ENCODE results near the gene JAKMIP2. TPM values are rescaled to one million over a fixed set of nuclear protein-coding genes. Genes with fewer than 3 reads are reported as not detected.

The JAKMIP2 gene
- total RNA-seq, 1 experiment from 2014 or later, result not detected

GRCh38 chr5:147565524-147565923 lies 217.0 kb downstream of the JAKMIP2 start:
- no peaks in the 10 kb centered on the region for H3K36me3 ChIP-seq (ENCODE audit: control insufficient read depth in 1 of 2, insufficient read depth in 2 of 2, low read length in 2 of 2)
- intact Hi-C loops (cut with micrococcal nuclease), result no loop called here
- no peaks in the 10 kb centered on the region for H3K9me3 ChIP-seq (ENCODE audit: control insufficient read depth in 1 of 2, insufficient read depth in 1 of 2, low read depth in 1 of 2, low read length in 2 of 2)
- no peak overlapping the region for H3K9ac ChIP-seq (ENCODE audit: low read length)
- BruUV-seq (replicated peaks), result no TSS peak
- no peaks in the 10 kb centered on the region for H3K9me2 ChIP-seq (ENCODE audit: insufficient read depth)
- H3K27me3 ChIP-seq (ENCODE audit: insufficient read depth, low read length), result peaks cover 14% of the 10 kb centered on the region
- H4K20me1 ChIP-seq (ENCODE audit: insufficient read depth), result no peaks in the 10 kb centered on the region
- no peak overlapping the region for H2AFZ ChIP-seq (ENCODE audit: low read depth, low read length, poor library complexity, severe bottlenecking)
- RAD21 ChIA-PET (ENCODE audit: low non-redundant PET in 1 of 2, low total read pairs in 2 of 2, uncharacterized antibody in 2 of 2, unreplicated experiment in 2 of 2), result no interaction called here
- DNase-seq (ENCODE audit: low read depth, low spot score) (no peak), ATAC-seq (no peak)
- H3K79me2 ChIP-seq (ENCODE audit: insufficient read depth, low read length), result no peaks in the 10 kb centered on the region
- H3K27ac ChIP-seq (ENCODE audit: low read depth, low read length), result no peak overlapping the region
- H3K4me3 ChIP-seq (replicated peaks in 1 of 2; ENCODE audit: low read depth in 1 of 2, low read length in 2 of 2), result no peak overlapping the region
- no peak for TF ChIP-seq EZH2phosphoT487 (IDR thresholded peaks at IDR 0.05; ENCODE audit: borderline replicate concordance)
- no peak overlapping the region for H3K4me2 ChIP-seq (ENCODE audit: low read length)
- POLR2A ChIA-PET, result no interaction called here
- H3K4me1 ChIP-seq (ENCODE audit: control insufficient read depth in 1 of 2, insufficient read depth in 2 of 2, low read length in 2 of 2), result peaks cover 4 to 8% of the 10 kb centered on the region in 2 experiments; a peak in 3 of 4 replicates
- CTCF ChIA-PET, result interaction anchor here (0.8 to 1.4 kb wide), 2 partner anchors 11 to 13 kb away, joined by 3 to 4 read pairs; no protein-coding TSS in a partner anchor

- CTCF ChIA-PET, result interaction anchor here (0.9 kb wide), 1 partner anchor 14 kb away, joined by 3 read pairs; no protein-coding TSS in a partner anchor
Observed at GRCh38 chr5:147564124-147564486, 218.4 kb downstream of the JAKMIP2 start.

More at GRCh38 chr5:147564124-147564486, 218.4 kb downstream of the JAKMIP2 start:
- TF ChIP-seq SRF (IDR thresholded peaks at IDR 0.05; ENCODE audit: low read depth), result no peak
- no peak for TF ChIP-seq EZH2phosphoT487 (IDR thresholded peaks at IDR 0.05; ENCODE audit: borderline replicate concordance)
- no peak for TF ChIP-seq ELF1 (IDR thresholded peaks at IDR 0.05; ENCODE audit: borderline replicate concordance, low read depth)
- TF ChIP-seq REST (IDR thresholded peaks at IDR 0.05; ENCODE audit: low read depth), result no peak
- TF ChIP-seq POLR2AphosphoS5 (IDR thresholded peaks at IDR 0.05; ENCODE audit: low read depth, low read length), result no peak
- no peak for TF ChIP-seq MAX (IDR thresholded peaks at IDR 0.05)
- no peak for TF ChIP-seq TCF7L2 (IDR thresholded peaks at IDR 0.05; ENCODE audit: borderline replicate concordance, extremely low read depth, insufficient read depth, insufficient read length)
- TF ChIP-seq YY1 (IDR thresholded peaks at IDR 0.05; ENCODE audit: extremely low read depth, insufficient replicate concordance, low read depth, low read length), result no peak
- no peak for TF ChIP-seq SP1 (IDR thresholded peaks at IDR 0.05; ENCODE audit: low read depth)
- TF ChIP-seq SIN3A (IDR thresholded peaks at IDR 0.05; ENCODE audit: low read depth), result no peak
- DNase-seq (ENCODE audit: low read depth, low spot score) (no peak), ATAC-seq (no peak)
- H3K79me2 ChIP-seq (ENCODE audit: insufficient read depth, low read length), result no peaks in the 10 kb centered on the region
- H2AFZ ChIP-seq (ENCODE audit: low read depth, low read length, poor library complexity, severe bottlenecking), result no peak overlapping the region
- RAD21 ChIA-PET (ENCODE audit: low non-redundant PET in 1 of 2, low total read pairs in 2 of 2, uncharacterized antibody in 2 of 2, unreplicated experiment in 2 of 2), result no interaction called here
- no TSS peak for BruUV-seq (replicated peaks)
- no peaks in the 10 kb centered on the region for H3K9me2 ChIP-seq (ENCODE audit: insufficient read depth)
- H3K9me3 ChIP-seq (ENCODE audit: control insufficient read depth in 1 of 2, insufficient read depth in 1 of 2, low read depth in 1 of 2, low read length in 2 of 2), result no peaks in the 10 kb centered on the region
- H3K9ac ChIP-seq (ENCODE audit: low read length), result no peak overlapping the region
- no peak overlapping the region for H3K4me2 ChIP-seq (ENCODE audit: low read length)
- H3K27ac ChIP-seq (ENCODE audit: low read depth, low read length), result no peak overlapping the region
- POLR2A ChIA-PET, result no interaction called here
- intact Hi-C loops (cut with micrococcal nuclease), result no loop called here
- H3K27me3 ChIP-seq (ENCODE audit: insufficient read depth, low read length), result peaks cover 10% of the 10 kb centered on the region
- H4K20me1 ChIP-seq (ENCODE audit: insufficient read depth), result no peaks in the 10 kb centered on the region
- no peaks in the 10 kb centered on the region for H3K36me3 ChIP-seq (ENCODE audit: control insufficient read depth in 1 of 2, insufficient read depth in 2 of 2, low read length in 2 of 2)
- peaks cover 4 to 8% of the 10 kb centered on the region in 2 experiments; a peak in 3 of 4 replicates for H3K4me1 ChIP-seq (ENCODE audit: control insufficient read depth in 1 of 2, insufficient read depth in 2 of 2, low read length in 2 of 2)
- no peak overlapping the region for H3K4me3 ChIP-seq (replicated peaks in 1 of 2; ENCODE audit: low read depth in 1 of 2, low read length in 2 of 2)

Measured in HCT116 (cell line).